NCI-H748 treated with DMSO at 0.1 percent for 48 hours (cell line): Measurements from ENCODE around the gene PLEKHN1.

ENCODE experiments used
- DNase-seq: peaks from one replicate; lab custom pipeline; 2025; lab: John Stamatoyannopoulos, UW

The PLEKHN1 gene

GRCh38 chr1:930633-931138 lies 35.6 kb upstream of the PLEKHN1 start:
- no peak for DNase-seq

GRCh38 chr1:931380-932172 lies 34.7 kb upstream of the PLEKHN1 start:
- no peak for DNase-seq

GRCh38 chr1:932173-932510 lies 34.1 kb upstream of the PLEKHN1 start:
- DNase-seq: no peak

- no peak for DNase-seq
Observed at GRCh38 chr1:932776-933602, 33.3 kb upstream of the PLEKHN1 start.

GRCh38 chr1:933603-933940 lies 32.7 kb upstream of the PLEKHN1 start:
- DNase-seq: no peak

GRCh38 chr1:934991-935750 lies 31.1 kb upstream of the PLEKHN1 start:
- no peak for DNase-seq

- DNase-seq: peak; percentile 59
Observed at GRCh38 chr1:935751-936231, 30.5 kb upstream of the PLEKHN1 start.

GRCh38 chr1:936348-937264 lies 29.7 kb upstream of the PLEKHN1 start:
- no peak for DNase-seq

- DNase-seq: no peak
Observed at GRCh38 chr1:937521-937920, 28.8 kb upstream of the PLEKHN1 start.

- no peak for DNase-seq
Observed at GRCh38 chr1:938088-938683, 28.1 kb upstream of the PLEKHN1 start.

GRCh38 chr1:938711-939489 lies 27.4 kb upstream of the PLEKHN1 start:
- no peak for DNase-seq

- DNase-seq: no peak
Observed at GRCh38 chr1:939511-940106, 26.7 kb upstream of the PLEKHN1 start.

GRCh38 chr1:940107-941014 lies 25.9 kb upstream of the PLEKHN1 start:
- DNase-seq: peak; percentile 52

GRCh38 chr1:941015-941587 lies 25.2 kb upstream of the PLEKHN1 start:
- no peak for DNase-seq

- peak; percentile 48 for DNase-seq
Observed at GRCh38 chr1:941588-942383, 24.5 kb upstream of the PLEKHN1 start.

- DNase-seq: no peak
Observed at GRCh38 chr1:942411-942821, 23.9 kb upstream of the PLEKHN1 start.

- no peak for DNase-seq
Observed at GRCh38 chr1:942864-943533, 23.3 kb upstream of the PLEKHN1 start.
